Tibial nerve (tissue), 4 donors: Measurements from ENCODE around the gene DAPK2. TPM values are rescaled to one million over a fixed set of nuclear protein-coding genes. Genes with fewer than 3 reads are reported as not detected.

Experiments used
- DNase-seq, 2 donors: peaks; one replicate each; pipeline ENCODE4 v3.0.0-alpha.2; 2019; ENCODE audit warnings: low spot score in 2 of 2
- H3K27ac ChIP-seq, 4 donors: fragments of 200-600 bp; sonication (generic) in 3 of 4; one replicate each; pipeline ENCODE4 v1.5.1; 2017 to 2019; ENCODE audit warnings: mild to moderate bottlenecking in 1 of 4
- H3K27me3 ChIP-seq, 2 donors: fragments of 200-600 bp; sonication (generic) in 1 of 2; one replicate each; pipeline versions ENCODE4 v1.5.1 to v1.6.0; 2017 to 2019
- H3K36me3 ChIP-seq, 3 donors: fragments of 200-600 bp; sonication (generic); one replicate each; pipeline ENCODE4 v1.5.1; 2018 to 2019
- H3K4me1 ChIP-seq, 4 donors: fragments of 200-600 bp; sonication (generic) in 3 of 4; one replicate each; pipeline ENCODE4 v1.5.1; 2017 to 2019
- H3K4me3 ChIP-seq, 4 donors: fragments of 200-600 bp; sonication (generic) in 3 of 4; one replicate each; pipeline ENCODE4 v1.5.1; 2017 to 2019; ENCODE audit warnings: mild to moderate bottlenecking in 1 of 4, moderate library complexity in 1 of 4
- H3K9me3 ChIP-seq, 4 donors: fragments of 200-600 bp; sonication (generic) in 3 of 4; one replicate each; pipeline ENCODE4 v1.5.1; 2017 to 2019
- EP300 ChIP-seq, 2 donors: sonication (generic); formaldehyde crosslinking; IDR thresholded peaks; one replicate each; pipeline ENCODE4 v1.6.1; 2017; ENCODE audit warnings: antibody characterized with exemption in 2 of 2, mild to moderate bottlenecking in 1 of 2
- POLR2A ChIP-seq, 2 donors: fragments of 450-650 bp; IDR thresholded peaks; one replicate each; pipeline ENCODE4 v1.6.1; 2017; ENCODE audit warnings: antibody characterized with exemption in 2 of 2, mild to moderate bottlenecking in 2 of 2, moderate library complexity in 2 of 2
- WGBS, 2 donors: methylation state at CpG; one replicate each; pipeline ENCODE4 v1.1.5; 2018; 5-methylcytosine and 5-hydroxymethylcytosine counted together
- total RNA-seq, 4 donors: library from RNA; depleted of rRNA; stranded (reverse); fragments of >200 nt; gene quantifications; one replicate each; pipeline ENCODE4 v1.1.0, GENCODE V29; 2016
- TF ChIP-seq, protein P1 (sequence below), 5 experiments: fragments of 200-600 bp in 3 of 5; fragments of 450-650 bp in 2 of 5; sonication (generic) in 3 of 5; IDR thresholded peaks; one replicate each; pipeline ENCODE4 v1.5.1; 2016 to 2019; ENCODE audit warnings: antibody characterized with exemption in 5 of 5, mild to moderate bottlenecking in 3 of 5, moderate library complexity in 2 of 5

The DAPK2 gene
- total RNA-seq, 4 donors from 2014 or later: 28.9 to 75.9 (median 56.7) TPM

DNA sequence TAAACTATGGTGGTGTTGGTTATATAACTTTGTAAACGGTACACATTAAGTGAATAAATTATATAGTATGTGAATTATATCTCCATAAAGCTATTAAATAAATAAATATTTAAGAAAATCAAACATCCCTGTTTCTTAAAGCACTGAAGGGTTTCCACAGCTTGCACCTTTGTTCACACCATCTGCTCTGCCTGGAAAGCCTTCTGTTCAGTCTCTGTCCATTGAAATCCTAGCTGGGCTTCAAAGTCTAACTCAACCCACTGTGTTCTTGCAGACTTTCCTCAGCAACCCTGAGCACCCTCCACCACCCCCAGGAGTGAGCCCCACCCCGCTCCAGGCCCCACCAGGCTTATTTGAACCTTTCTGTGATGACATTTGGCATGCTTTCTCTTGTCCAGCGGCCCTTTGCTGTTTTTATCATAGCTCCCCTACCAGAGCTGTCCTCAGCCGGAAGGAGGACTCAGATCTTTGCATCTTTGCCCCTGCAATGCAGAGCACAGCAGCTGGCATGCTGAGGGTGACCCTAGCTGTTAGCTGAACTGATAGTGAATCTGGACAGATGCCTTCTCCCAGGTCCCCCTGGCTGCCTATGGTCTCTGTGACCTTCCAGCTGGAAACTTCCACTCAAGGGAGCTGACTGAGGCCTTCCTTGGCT lies 105.2 kb downstream of the DAPK2 start:
- no peaks in the 10 kb centered on the region for H3K9me3 ChIP-seq
- peaks cover 0 to 45% (median 19%) of the 10 kb centered on the region in 4 donors for H3K4me1 ChIP-seq
- no peaks in the 10 kb centered on the region for H3K27me3 ChIP-seq
- H3K4me3 ChIP-seq: no peak overlapping the region
- no peak for DNase-seq
- TF ChIP-seq EP300 (IDR thresholded peaks at IDR 0.05): no peak
- TF ChIP-seq, protein P1, sequence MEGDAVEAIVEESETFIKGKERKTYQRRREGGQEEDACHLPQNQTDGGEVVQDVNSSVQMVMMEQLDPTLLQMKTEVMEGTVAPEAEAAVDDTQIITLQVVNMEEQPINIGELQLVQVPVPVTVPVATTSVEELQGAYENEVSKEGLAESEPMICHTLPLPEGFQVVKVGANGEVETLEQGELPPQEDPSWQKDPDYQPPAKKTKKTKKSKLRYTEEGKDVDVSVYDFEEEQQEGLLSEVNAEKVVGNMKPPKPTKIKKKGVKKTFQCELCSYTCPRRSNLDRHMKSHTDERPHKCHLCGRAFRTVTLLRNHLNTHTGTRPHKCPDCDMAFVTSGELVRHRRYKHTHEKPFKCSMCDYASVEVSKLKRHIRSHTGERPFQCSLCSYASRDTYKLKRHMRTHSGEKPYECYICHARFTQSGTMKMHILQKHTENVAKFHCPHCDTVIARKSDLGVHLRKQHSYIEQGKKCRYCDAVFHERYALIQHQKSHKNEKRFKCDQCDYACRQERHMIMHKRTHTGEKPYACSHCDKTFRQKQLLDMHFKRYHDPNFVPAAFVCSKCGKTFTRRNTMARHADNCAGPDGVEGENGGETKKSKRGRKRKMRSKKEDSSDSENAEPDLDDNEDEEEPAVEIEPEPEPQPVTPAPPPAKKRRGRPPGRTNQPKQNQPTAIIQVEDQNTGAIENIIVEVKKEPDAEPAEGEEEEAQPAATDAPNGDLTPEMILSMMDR (IDR thresholded peaks at IDR 0.05): no peak
- no peak for TF ChIP-seq POLR2A (IDR thresholded peaks at IDR 0.05)
- WGBS, 2 donors: 61 to 62% methylated on average over 4 of the region's 4 CpGs
- H3K36me3 ChIP-seq: no peaks in the 10 kb centered on the region
- peak overlapping the region in 2 of 4 donors; percentile 72 to 81 for H3K27ac ChIP-seq

DNA sequence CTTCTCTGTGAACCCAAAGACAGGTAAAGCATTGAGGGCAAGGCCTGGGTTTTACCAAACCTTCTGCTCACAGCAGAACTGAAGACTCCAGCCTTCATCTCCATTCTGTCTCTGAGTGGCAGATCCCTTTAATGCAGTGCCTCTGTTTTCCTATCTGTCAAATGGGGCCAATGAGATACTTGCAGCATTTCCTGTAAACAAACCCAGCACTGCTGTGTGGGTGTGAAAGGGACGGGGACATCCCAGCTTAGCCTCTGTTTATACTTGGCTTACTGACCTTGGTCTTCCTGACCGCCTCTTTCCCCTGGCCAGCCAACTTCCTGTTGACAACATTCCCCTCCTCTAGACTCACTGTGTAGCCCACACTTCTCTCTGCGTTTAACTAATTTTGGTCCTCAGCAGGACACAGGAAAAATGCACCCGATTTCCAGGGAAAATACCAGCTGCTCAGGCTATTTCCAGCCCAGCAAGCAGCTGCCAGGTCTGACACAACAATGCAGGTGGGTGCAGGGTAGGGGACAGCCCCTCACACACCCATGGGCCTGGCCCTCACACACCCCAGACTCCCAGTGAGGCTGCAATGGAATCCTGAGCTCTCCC lies 106.7 kb downstream of the DAPK2 start:
- Histone ChIP-seq H3K36me3 (no peaks in the 10 kb centered on the region), H3K9me3 (no peaks in the 10 kb centered on the region), H3K4me3 (no peak overlapping the region), H3K27me3 (no peaks in the 10 kb centered on the region), H3K4me1 (peaks cover 0 to 38% (median 19%) of the 10 kb centered on the region in 4 donors), H3K27ac (peak overlapping the region; percentile 14 to 81 (median 52))
- 4% methylated on average over 4 of the region's 4 CpGs for WGBS, 2 donors
- DNase-seq: peak in 1 of 2 donors; percentile 33
- TF ChIP-seq, protein P1 (IDR thresholded peaks at IDR 0.05): peak in 1 of 5 experiments; percentile 6
- TF ChIP-seq POLR2A (IDR thresholded peaks at IDR 0.05) (no peak), EP300 (IDR thresholded peaks at IDR 0.05) (peak in 1 of 2 donors; percentile 66)

GRCh38 chr15:63938486-63939061 lies 107.7 kb downstream of the DAPK2 start:
- no peaks in the 10 kb centered on the region for H3K36me3 ChIP-seq
- H3K4me3 ChIP-seq: no peak overlapping the region
- DNase-seq: no peak
- 49 to 53% methylated on average over 6 of the region's 6 CpGs for WGBS, 2 donors
- peaks cover 0 to 38% (median 19%) of the 10 kb centered on the region in 4 donors for H3K4me1 ChIP-seq
- no peaks in the 10 kb centered on the region for H3K27me3 ChIP-seq
- no peaks in the 10 kb centered on the region for H3K9me3 ChIP-seq
- H3K27ac ChIP-seq: peak overlapping the region in 3 of 4 donors; percentile 32 to 81 (median 72)
- TF ChIP-seq, protein P1 (IDR thresholded peaks at IDR 0.05): no peak
- TF ChIP-seq POLR2A (IDR thresholded peaks at IDR 0.05) (no peak), EP300 (IDR thresholded peaks at IDR 0.05) (no peak)

- no peaks in the 10 kb centered on the region for H3K27me3 ChIP-seq
- H3K4me1 ChIP-seq: peaks cover 0 to 5% (median 2%) of the 10 kb centered on the region in 4 donors
- no peak overlapping the region for H3K4me3 ChIP-seq
- no peaks in the 10 kb centered on the region for H3K36me3 ChIP-seq
- TF ChIP-seq, protein P1 (IDR thresholded peaks at IDR 0.05): no peak
- TF ChIP-seq POLR2A (IDR thresholded peaks at IDR 0.05): no peak
- TF ChIP-seq EP300 (IDR thresholded peaks at IDR 0.05): no peak
- H3K9me3 ChIP-seq: no peaks in the 10 kb centered on the region
- 94 to 95% methylated on average over 5 of the region's 5 CpGs for WGBS, 2 donors
- no peak for DNase-seq
- no peak overlapping the region for H3K27ac ChIP-seq
These were observed 112.8 kb downstream of the DAPK2 start for GRCh38 chr15:63933522-63933921.

DNA sequence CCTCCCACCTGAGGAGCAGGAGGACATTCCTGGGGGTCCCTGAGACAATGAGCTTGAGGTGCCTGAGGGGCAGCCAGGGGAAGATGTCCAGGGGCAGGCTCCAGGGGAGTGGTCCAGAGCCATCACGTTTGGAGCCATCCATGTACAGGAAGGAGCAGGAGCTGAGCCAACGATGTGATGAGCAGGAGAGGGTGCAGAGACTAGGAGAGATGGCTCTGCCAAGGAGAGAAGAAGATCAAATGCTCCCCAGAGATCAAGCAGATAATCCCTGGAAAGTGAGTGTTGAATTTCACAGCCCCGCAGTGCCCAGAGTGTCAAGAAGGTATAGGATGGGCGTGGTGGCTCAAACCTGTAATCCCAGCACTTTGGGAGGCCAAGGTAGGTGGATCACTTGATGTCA lies 114.7 kb downstream of the DAPK2 start:
- Histone ChIP-seq H3K36me3 (no peaks in the 10 kb centered on the region), H3K27ac (no peak overlapping the region), H3K9me3 (no peaks in the 10 kb centered on the region), H3K4me1 (no peaks in the 10 kb centered on the region), H3K27me3 (no peaks in the 10 kb centered on the region), H3K4me3 (no peak overlapping the region)
- DNase-seq: no peak
- WGBS, 2 donors: 79 to 83% methylated on average over 4 of the region's 4 CpGs
- TF ChIP-seq POLR2A (IDR thresholded peaks at IDR 0.05) (no peak), EP300 (IDR thresholded peaks at IDR 0.05) (no peak)
- TF ChIP-seq, protein P1 (IDR thresholded peaks at IDR 0.05): no peak
